HG03135 (cell line): Measurements from ENCODE around the gene KY.
A peak's percentile ranks its signal among the peaks of the same experiment; 100 is the strongest.
"Not testable (repeated sequence)": the region's sequence is repeated elsewhere in the genome, so short reads cannot be mapped to it uniquely, and the experiment has no call there.

Source experiments
- ATAC-seq: cut with Tn5 transposase; IDR thresholded peaks from one replicate; pipeline ENCODE4 v1.9.1; 2021; ENCODE audit warnings: mild to moderate bottlenecking, moderate library complexity; ENCODE audit not compliant: unreplicated experiment

The KY gene

DNA sequence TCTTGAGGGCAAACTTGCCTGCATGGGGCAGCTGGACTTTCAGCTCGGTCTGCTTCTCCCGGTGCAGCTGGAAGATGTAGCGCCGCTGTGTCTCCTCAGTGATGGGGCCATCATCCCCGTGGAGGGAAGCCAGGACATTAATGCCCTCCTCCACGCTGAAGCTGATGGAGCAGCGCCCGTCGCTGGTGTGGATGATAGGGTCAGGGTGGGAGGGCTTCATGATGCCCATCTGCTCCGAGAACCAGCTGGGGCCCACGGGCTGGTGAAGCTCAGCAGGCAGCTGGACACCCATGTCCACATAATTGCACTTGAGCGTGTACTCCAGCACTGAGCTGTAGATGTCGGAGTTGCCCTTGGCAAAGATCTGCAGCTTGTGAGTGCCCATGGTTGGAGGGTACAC lies 46.9 kb downstream of the KY start:
- no peak for ATAC-seq

DNA sequence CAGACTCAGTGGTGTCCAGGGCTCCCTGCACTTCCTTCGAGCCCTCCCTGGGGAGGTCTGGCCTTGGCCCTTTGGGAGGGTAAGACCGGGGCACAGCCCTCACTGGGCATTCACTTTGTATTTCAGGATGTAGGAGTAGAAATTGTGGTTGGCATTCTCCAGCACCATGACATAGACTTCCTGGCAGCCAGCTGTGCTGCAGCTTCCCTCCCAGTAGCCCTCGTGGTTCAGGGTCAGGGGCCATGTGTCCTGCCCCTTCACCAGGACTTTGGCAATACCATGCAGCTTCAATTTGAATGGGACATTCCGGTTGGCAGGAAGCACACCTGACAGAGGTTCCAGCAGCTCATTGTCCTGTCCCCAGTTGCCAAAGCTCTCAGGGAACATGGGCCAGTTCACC lies 47.3 kb downstream of the KY start:
- ATAC-seq = no peak

DNA sequence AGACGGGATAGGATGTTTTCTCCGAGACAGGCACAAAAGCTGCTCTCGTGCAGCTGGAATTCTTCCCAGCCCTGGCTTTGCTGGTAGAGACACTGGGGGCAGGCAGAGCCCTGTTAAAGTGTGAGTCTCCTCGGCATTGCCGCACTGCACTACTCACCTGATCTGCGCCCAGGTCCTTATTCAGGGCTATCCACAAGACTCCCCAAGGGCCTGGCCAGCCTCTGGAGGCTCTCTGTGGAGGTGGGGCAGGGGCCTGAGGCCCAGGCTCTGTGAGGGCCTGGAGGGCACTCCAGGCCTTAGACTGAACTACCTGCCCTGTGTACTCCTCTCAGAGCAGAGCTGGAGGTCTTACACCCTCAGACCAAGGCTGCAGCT lies 48.4 kb downstream of the KY start:
- ATAC-seq = no peak

DNA sequence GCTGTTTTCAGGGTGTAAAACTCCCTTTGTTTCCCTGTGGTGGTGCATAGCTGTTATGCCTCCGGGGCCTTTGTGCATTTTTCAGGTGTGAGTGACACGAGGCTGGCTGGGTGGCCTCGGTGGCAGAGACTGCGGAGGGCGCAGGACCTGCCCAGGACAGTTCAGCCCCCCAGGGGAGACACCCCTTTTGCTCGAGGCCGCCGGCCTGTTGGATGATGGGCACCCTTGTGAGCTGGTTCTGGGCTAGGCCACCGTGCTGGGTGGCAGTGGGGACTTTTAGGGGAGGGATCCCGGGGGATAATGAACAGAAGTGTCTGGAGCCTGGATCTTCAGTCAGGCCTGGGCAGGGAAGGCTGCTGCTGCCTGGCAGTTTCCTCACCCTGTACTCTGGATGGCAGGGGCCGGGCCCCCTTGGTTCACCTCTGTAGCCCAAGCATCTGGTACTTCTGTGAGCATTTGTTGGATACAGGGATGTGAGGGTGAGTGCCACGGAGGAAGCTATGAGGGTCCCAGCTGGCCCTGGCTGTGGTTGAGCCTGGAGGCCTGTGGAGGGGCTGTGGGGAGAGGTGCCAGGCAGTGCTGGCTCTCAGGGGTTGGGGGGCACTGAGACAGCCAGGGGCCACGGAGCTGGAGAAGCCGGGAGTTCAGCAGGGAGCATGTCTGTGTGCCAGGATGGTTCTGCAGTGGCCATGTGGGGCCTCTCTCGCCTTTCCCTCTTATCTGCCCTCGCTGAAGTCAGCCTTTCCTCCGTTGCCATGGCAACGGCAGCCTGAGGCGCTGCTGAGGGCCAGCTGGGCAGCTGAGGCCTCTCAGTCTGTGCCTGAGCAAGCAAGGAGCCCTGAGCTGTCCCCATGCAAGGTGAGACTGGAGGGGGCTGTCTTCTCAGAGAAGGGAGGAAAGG lies 49.0 kb downstream of the KY start:
- no peak for ATAC-seq

DNA sequence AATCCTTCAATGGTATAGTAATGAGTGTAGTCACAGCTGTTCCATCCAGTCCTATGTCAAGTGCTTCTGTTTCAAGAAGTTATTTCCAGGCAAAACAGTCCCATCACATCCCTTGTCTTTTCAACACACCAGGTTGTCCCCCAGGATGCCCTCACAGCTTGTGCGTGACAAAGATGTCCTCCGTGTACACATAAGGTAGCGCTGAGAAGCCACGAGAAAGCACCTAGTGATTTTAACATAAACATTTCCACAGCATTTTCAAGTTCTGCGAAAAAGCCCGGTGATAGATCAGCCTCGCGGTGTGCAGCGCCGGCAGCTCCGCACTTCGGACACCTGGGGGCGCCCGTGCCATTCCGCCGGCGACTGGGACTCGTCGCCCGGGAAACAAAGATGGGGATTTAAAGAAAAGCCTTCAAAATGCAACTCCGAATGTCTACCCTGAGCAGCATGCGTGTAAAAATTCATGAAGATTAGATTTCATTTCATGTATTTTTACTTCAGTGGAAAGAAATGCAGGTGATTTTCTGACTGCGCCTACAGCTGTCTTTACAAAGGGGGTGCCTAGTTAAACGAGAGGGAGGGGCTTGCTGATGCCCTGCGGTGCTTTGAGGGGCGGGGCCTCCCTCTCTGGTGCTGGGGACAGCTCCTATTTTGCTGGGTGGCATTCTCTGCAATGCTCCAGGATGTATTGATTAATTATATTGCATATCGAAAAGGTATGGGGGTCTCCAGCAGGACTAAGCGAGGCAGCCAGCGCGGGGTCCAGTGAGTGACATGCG lies 49.9 kb downstream of the KY start:
- peak; percentile 70 for ATAC-seq

DNA sequence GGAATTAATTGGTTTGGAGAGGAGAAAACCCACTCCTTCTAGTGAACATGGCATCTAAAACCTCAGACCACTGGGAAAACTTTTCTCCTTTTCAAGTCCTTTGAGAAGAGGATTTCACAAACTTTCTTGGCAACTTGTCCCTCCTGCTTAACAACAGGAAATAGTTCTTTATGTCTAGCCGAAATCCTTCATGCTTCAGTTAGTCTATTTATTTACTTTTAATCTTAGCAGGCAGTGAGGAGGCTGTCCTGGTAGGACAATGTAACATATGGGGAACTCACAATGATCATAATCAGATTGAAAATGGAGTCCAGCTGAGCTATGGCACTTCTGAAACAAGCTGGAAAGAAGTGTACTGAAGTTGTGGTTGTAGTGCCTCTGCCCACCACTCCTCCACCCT lies 50.6 kb downstream of the KY start:
- no peak for ATAC-seq

DNA sequence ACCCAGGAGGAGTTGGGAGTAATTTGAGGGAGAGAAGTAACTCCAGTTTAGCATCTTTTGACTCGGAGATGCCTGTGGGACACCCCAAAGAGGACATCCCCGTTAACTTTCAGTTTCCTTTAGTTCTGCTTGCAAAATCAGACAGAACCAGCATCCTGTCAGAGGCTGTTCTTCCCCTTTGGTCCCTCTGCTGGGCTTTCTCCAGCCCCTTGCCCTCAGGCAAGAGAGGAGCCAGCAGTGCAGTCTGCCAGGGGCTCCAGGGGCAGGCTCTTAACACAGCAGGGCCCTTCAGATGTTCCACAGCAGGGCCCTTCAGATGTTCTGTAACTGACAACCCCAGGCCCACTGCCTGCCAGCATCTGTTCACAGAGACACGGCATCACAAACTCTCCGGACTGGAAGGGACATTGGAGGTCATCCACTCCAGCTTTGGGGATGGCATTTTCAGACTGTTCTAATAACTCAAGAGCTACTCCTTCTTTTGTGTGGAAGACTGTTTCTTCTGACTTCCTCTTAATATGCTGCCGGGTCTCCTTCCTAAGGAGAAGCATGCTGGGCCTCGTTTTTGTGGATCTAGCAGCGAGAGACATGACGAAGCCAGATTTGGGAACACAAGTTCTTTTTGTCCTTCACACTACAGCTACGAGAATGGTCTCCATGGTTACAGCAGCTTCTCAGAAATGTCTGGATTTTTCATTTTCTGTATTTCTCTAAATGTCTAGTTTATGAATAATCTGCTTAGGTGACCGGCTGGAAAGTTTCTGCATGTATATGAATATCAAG lies 51.9 kb downstream of the KY start:
- ATAC-seq = no peak

DNA sequence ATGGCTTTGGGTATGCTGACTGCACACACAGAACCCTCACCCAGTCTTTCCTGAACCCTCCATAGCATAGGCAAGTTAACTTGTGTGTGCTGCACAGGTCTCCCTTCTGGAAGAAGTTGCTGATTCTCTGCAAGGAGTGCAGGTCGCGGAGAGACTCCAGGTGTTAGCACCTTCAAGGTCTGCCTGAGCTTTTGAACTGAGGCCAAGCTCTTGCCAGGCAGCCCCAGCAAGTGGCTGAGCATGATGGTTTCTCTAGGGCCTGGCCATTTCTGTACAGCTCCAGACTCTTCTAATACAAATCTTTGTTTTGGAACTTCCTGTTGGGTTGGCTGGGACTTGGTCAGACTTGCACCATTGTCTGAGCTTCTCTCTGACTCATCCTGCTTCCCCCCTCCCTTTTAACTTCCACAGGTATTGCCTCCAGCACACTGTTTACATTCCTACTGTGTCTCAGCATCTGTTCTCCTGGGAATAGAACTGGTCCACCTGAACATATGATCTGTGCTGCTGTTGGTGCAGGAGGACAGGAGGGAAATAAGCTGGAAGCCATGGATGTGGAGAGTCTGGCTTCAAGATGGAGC lies 53.3 kb downstream of the KY start:
- ATAC-seq = no peak

DNA sequence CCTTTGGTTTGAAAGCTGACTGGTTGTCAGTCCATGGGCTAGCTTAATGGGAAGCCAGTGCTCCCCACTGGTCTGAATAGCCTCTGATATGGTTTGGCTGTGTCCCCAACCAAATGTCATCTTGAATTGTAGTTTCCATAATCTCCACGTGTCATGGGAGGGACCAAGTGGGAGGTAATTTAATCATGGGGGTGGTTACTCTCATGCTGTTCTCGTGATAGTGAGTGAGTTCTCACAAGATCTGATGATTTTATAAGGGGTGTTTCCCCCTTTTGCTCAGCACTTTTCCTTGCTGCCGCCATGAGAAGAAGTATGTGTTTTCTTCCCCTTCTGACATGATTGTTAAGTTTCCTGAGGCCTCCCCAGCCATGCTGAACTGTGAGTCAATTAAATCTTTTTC lies 55.8 kb downstream of the KY start:
- ATAC-seq = not testable (repeated sequence)

DNA sequence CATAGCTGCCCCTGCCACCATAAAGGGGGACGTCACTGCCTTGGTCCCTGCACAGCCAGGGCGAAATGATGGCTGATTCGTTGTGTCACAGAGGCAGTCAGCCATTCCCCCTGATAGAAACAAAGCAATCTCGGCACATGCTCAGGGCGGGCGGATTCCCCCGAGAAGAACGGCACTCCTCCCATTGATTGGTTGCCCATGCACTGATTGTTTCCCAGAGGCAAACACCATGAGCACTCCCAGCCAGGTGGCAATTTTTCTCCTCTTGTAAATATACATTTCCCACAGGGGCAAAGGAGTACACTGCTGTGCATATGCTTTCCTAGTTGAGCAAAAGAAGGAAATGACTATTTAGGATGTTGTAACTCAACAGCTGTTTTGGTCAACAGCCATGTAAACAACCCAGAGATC lies 56.5 kb downstream of the KY start:
- ATAC-seq = no peak

DNA sequence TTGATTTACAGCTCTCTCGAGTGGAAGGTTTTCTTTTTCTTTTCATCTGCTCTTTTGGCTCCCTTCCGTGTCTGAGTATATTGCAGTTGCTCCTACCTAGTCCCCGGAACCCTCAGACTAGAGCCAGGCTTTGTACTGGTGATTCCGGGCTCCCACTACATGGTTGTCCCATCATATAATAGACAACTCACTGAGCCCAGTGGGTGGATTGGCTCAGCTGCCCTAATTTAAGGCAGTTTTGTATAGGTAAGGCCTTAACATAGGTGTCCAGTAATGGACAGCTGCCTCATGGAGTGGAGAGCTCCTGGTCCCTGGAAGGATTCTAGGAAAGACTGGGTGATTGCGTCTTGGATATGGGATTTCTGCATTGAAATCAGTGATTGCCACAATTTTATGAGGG lies 58.0 kb downstream of the KY start:
- ATAC-seq = no peak

DNA sequence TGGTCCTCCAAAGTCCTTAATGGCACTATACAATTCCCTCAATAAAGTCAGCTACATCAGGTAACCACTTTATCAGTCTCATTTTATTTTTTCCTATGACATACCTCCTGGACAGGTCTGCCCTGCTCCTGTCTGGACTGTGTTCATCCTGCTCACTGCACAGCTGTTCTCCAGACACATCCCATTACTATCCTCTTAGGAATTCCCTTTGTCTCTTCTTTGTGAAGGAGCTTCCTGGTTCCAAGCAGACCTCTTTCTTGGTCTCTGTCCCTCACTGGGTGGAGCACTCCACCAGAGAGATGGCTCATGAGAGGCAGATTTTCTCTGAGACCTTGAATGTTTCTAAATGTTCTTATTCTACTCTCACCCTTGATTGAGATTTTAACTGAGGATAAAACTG lies 60.1 kb downstream of the KY start:
- no peak for ATAC-seq

DNA sequence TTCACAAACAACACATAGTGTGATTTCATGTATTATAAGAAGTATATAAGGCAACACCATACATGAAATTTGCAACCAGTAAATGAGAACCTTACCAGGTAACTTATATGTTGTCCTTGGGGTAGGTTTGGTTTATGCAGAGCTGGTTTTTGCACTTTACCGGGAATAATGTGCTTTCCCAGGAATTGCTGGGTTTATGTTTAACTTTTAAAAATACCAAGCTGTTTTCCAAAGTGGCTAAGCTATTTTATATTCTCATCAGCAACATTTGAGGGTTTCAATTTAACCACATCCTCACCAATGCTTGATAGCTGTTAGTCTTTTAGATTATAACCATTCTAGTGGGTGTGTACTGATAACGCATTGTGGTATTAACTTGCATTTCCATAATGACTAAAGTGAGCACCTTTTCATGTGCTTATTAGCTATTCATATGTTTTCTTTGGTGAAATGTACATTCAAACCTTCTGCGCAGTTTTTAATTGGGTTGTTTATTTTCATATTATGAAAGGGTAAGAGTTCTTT lies 71.6 kb downstream of the KY start:
- ATAC-seq = no peak

DNA sequence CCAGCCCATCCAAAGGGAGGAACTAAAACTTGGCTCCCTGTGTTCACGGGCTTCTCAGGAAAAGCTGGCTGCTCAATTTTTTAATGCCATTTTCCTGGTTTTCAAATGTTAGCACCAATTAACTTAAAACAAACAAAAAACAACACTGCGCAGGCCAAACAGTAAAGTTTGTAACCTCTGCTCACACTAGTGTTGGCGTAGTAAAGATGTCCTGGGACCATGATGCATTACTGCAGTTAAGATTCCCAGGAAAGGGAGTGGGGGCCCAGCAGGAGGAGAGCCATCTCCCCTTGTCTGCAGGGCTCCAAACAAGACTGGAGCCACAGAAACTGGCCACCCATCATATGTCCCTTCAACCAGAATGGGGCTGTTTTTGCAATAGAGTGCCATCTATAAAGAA lies 74.0 kb downstream of the KY start:
- no peak for ATAC-seq

DNA sequence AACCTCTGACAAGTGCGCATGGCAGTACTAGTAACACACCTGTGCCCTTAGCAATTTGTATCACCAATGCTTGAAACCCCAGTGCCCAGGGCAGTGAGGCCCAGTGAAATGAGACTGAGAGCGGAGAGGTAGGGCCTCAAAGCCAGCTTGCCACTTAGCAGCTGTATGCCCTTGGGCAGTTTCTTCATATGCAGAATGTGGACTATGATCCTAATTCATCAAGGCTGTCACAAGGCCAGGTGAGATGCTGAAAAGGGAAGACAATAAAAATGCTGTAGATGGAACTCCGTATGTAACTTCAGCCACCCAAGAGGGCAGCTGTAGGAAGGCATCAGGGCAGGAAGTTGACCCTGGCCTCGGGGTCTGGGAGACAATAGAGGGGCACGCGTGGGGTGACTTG lies 74.4 kb downstream of the KY start:
- ATAC-seq = no peak

DNA sequence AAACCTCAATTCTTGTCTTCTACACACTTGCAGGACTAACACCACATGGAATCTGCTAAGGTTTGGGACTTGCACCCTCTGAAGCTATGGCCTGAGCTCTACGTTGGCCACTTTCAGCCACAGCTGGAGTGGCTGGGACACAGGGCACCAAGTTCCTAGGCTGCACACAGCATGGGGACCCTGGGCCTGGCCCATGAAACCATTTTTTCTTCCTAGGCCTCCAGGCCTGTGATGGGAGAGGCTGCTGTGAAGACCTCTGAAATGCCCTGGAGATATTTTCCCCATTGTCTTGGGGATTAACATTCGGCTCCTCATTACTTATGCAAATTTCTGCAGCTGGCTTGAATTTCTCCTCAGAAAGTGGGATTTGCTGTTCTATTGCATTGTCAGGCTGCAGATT lies 80.9 kb downstream of the KY start:
- not testable (repeated sequence) for ATAC-seq

DNA sequence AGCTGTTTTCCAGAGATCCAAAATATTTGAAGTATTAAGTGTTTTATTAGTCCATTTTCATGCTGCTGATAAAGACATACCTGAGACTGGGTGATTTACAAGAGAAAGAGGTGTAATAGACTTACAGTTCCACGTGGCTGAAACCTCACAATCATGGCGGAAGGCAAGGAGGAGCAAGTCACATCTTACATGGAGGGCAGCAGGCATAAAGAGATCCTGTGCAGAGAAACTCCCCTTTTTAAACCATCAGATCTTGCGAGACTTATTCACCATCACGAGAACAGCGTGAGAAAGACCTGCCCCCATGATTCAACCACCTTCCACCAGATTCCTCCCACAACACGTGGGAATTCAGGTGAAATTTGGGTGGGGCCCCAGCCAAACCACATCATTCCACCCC lies 82.0 kb downstream of the KY start:
- ATAC-seq = no peak

DNA sequence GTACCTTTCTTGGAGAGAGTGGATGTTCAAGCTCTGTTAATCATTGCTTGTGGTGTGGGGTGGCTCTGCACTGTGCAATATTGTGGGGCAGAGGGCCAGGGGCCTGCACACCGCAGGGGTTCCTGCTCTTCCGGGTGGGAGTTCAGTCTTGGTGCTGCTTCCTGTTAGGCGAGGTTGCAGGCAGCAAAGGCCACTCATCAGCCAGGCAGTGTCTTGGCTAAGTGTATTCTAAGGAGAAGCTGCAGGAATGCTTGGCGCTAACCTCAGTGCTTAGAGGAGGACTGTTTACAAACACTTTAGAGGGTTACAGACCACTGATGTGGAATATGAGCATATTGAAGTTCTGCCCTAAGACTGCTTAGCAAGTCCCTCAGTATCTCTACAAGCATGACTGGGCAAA lies 83.2 kb downstream of the KY start:
- no peak for ATAC-seq

DNA sequence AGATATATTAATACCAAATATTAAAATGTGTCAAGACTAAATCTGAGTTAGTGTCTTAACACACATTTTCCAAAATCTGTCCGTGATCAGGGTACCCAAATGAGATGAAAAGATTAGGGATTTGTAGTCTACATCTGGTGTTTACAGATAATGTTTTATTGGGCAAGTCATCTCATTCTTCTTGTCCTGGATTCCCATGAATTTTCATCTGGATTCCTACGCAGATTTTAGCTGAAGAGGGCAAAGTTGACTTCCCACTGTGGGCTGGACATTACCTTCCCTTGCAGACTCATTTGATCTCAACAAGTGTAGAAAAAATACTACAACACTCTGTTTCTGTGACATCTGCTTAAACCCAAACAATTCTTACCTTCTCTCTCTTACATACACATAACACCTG lies 85.8 kb downstream of the KY start:
- no peak for ATAC-seq

DNA sequence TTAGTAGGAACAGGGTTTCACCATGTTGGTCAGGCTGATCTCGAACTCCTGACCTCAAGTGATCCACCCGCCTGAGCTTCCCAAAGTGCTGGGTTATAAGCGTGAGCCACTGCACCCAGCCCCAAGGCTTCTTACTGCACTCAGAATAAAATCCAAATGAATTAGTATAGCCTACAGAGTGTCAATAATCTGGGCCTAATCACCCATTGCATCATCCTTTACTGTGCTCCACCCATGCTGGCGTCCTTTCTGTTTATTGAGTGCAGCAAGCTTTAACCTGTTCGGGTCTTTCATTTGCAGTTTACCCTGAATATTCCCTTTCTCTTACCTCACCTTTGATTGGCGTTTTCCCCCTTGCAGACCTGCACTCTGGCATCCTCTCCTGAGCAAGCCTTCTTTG lies 87.2 kb downstream of the KY start:
- ATAC-seq = no peak

DNA sequence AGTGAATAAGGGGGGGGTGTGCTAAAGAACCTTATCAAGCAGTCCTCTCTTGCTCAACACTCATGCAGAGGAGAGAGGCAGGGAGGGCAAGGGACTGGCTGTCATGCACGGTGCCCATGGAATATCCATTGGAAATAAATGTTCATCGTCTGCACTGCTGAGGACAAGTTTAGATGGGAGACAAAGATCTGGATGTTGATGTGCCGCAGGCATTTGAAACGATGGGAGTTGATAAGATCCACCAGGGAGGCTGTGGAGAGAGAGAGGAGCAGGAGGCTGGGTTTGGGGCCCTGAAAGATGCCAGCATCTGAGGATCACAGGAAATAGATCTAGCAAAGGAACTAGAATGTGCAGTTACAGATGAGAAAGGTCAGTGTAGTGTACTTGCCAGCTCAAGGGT lies 88.8 kb downstream of the KY start:
- no peak for ATAC-seq
